H54 (cell line): ENCODE results near the gene ADCY5.

Source experiments
- DNase-seq: peaks from one replicate; pipeline ENCODE4 v3.0.0; 2011; ENCODE audit warnings: low spot score, mixed read lengths; ENCODE audit not compliant: insufficient read length
- FAIRE-seq: peaks from 3 replicates; lab custom pipeline; 2011; peaks lifted over from hg19 to GRCh38; lab: Jason Lieb, UNC
- POLR2A ChIP-seq: IDR thresholded peaks from 2 replicates; pipeline ENCODE4 v1.6.1; 2011; ENCODE audit warnings: low read depth, mild to moderate bottlenecking, low read length

Gene ADCY5

DNA sequence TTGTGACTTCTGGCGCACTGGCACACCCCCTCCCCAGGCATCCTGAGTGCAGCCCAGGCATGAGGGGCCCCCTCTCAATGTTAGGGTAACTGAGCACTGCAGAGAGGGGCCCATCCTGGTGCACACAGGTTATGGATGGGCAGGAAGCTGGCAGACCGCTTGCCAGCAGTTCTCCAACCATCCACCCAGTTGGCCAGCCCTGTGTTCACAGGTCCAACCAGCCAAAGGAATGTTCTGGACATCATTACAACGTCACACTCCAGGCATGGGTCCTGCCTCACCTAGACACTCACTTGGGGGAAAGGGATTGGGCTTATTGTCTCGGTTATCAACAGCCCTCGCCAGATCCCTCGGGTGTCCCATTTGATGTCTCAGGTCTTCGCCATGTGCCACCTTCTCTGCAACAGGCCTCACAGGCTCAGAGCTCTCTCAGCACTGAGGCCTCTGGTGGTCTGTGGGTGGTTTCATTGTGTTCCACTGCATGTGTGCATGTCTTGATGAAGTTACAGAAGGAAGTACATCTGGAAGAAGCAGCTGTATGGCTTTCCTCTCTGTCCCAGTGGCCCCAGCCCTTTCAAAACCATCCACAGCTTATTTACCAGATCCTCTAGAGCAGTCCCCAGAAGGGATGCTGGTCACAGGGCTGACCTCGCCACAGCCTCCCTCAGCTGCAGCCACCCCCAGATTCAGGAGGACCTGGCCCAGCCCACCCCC, 23.7 kb downstream of the ADCY5 start:
- FAIRE-seq (no peak), DNase-seq (no peak)
- no peak for TF ChIP-seq POLR2A

DNA sequence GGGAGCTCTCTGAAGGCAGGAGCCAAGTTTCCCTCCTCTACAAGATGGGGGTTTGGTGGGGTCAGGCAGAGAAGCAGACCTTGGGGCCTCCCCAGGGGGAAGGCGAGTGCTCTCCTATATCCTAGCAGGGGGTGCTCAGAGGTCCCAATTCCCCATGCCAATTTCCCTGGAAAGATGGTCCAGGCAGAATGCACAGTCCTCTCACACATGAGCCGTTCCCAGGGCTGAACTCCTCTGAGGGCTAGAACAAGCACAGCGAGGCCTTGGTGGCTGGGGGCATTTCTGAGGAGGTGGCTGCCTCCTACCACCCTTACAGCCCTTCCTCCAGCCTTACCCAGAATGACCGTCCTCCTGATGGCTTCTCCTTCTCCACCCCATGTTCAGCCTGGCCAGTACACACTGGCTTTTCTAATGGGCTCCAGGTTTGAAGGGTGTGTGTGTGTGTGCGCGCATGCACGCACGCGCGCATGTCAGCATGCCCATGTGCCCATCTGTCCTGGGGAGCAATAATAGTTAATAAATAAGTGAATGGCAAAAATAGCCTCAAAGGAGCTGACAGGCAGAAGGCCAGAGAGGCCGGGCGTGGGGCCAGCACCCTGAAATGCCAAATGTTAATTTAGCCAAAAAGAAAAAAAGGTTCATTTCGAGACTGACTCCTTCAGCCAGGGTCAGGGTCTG, 24.4 kb downstream of the ADCY5 start:
- FAIRE-seq (no peak), DNase-seq (no peak)
- no peak for TF ChIP-seq POLR2A

DNA sequence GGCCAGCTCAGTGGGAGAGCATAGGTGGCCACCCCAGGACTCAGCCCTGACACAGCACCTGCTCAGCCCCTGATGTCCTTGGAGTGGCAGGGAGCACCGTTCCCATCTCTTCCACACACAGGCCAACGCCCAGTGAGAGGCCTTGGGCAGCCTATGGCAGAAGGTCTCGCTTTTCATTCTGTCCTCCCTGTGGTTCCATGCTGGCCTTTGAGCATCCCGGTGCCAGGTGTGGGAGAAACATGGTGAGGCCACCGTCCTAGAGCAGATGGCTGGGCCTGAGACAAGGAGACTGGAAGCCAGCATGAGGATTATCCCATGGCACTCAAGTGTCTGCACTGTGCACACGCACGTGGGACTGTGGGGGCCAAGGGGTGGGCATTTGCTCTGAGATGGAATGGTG, 25.1 kb downstream of the ADCY5 start:
- no peak for FAIRE-seq
- TF ChIP-seq POLR2A: no peak
- DNase-seq: no peak

DNA sequence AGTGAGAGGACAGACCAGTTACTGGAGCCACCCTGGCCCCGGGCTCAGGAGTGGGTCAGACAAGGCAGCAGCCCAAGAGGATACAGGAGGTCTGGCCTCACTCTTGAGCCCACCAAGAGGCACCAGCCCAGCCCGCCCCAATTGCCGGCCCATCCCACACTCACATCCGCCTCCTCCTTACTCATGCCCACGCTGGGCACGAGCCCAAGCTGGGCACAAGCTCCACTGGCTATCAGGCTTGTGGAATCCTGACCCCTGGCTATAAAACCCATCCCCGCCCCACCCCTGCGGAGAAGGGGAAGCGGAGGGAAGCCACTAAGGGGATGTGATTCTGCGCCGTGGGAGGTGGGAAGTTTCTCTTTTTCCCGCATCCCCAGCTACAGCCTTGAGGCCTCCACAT, 25.9 kb downstream of the ADCY5 start:
- no peak for TF ChIP-seq POLR2A
- FAIRE-seq (no peak), DNase-seq (no peak)

DNA sequence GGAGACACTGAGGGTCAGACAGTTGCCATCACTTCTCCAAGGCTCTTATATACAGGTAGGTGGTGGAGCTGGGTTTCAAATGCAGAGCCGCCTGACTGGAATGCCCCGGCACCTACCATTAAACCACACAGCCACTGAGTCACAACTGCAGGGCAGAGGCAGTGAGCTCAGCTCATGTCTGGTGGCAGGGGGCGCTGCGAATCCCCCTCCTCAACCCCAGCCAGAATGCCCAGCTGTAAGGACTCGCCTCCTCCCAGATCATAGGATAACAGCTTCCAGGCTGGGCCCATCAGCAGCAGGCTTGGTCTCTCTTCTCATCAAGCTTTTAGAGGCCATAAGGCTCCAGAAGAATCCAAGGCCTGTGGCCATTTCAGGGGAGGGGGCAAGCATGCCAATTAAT, 26.4 kb downstream of the ADCY5 start:
- DNase-seq: no peak
- no peak for TF ChIP-seq POLR2A
- FAIRE-seq: no peak

DNA sequence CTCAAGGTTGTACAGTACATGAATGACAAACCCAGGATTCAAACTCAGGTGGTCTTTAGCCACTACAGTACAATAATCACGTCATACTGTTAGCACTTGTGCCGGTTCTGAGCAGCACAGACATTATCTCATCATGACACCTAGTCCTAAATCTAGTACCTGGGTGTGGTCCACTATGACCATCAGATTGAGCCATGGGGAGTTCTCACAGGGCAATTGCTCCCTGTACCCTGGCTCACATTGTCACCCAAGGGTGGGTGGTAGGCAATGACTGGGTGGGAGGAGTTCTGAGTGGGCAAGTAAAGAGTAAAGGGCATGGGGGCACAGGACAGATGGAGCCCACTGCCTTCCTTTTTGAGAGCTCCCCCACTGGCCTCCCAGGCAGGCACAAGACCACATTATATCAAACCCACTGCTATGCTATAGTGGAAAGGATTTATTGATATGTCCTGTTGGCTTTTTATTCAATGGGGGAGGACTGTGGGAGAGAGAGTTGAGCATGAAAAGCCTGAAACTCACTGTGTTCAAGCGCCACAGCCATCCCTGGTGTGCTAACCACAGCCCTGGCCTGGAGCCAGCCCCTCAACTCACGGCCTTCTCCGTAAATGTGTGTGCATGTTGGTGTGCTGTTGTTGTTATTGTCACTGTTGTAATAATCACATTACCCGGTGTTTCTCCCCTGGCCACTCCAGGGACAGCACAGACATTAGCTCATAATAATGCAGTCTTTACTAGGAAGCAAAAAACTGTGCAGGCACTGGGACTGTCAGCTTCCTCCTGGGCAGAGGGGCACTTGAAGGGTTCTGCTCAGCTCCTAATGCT, 27.3 kb downstream of the ADCY5 start:
- no peak for TF ChIP-seq POLR2A
- FAIRE-seq (no peak), DNase-seq (no peak)

DNA sequence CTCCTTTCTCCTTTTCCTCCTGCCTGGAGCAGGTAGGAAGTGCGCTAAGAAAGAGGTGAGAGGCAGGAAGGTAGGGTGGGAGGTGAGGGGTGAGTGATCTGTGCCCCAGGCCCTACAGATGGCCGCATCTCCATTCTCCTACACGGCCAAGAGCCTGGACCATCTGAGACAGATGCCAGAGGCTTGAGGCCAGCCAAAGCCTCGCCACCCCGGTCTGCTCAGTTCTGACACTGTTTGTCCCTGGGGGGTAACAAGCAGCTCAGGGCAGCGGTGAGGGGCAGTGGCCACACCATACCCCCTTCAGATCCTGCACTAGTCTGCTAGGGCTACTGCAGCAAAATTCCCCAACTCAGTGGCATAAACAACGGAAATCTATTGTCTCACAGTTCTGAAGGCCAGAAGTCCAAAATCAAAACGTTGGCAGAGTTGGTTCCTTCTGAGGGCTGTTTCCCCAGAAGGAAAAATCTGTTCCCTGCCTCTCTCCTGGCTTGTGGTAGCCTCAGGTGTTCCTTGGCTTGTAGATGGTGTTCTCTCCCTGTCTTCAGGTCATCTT, 28.4 kb downstream of the ADCY5 start:
- TF ChIP-seq POLR2A: no peak
- DNase-seq (no peak), FAIRE-seq (no peak)

DNA sequence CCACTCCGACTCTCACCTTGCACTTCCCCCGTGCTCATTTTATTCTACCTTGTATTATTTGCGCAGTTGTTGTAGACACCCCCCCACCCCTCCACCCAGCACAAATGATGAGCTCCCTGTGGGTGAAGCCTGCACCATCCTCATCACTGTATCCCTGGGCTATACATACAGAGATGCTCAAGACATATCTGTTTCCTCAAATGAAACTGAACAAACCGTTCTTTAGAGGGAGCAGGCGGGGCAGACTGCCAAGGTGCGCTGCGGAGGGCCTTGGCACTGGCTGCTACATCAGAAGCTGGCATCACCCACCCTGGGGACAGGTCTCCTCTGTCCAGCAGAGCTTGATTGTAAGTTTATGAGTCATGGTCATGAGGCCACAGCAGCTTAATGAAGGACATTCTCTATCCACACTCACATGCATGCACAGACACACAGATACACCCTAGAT, 29.0 kb downstream of the ADCY5 start:
- no peak for TF ChIP-seq POLR2A
- no peak for FAIRE-seq

DNA sequence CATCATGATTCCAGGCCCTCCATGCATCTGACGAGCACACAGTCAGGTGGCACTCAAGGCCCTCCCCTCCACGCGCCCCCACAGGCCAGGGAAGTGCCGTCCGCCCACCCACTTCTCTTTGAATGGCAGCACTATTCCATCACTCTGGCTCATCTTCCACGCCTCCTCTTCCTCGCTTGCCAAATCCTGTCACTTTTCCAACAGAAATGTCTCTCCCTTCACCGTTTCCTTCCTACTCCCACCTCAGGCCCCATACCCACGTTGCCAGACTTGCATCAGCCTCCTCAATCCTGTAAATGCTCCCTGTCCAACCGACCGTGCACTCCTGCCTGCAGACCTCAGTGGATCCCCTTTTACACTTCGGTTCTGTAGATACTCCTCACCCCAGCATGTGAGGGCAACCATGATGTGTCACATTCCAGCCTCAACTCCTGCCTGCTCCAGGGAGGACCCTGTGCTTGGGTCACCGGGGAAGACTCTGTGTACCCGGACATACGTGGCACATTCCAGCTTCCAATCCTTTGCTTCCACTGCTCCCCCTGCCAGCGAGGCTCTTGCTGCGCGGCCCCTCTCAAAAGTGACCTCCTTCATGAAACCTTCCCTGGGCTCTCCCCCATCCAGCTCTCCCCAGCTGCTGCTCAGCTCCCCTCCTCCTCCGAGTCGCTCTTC, 29.6 kb downstream of the ADCY5 start:
- TF ChIP-seq POLR2A: no peak

More for the DNA sequence above, 29.0 kb downstream of the ADCY5 start:
- no peak for DNase-seq

DNA sequence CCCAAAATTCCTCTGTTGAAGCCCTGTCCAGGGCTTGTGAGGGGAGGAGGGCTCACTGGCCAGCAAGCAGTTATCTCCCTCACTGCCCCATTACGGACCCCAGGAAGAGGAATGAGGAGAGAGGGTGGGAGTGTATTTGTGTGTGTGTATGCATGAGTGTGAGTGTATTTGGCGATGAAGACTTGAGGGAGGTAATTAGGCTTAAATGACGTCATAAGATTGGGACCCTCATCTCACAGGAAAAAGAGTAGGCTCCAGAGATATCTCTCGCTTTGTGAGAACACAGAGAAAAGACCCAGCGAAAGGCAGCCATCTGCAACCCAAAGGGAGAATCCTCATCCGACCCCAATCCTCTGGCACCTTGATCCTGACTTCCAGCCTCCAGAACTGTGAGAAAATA, 32.2 kb downstream of the ADCY5 start:
- DNase-seq (no peak), FAIRE-seq (no peak)
- no peak for TF ChIP-seq POLR2A

More for the DNA sequence above, 29.6 kb downstream of the ADCY5 start:
- FAIRE-seq: no peak
- no peak for DNase-seq

DNA sequence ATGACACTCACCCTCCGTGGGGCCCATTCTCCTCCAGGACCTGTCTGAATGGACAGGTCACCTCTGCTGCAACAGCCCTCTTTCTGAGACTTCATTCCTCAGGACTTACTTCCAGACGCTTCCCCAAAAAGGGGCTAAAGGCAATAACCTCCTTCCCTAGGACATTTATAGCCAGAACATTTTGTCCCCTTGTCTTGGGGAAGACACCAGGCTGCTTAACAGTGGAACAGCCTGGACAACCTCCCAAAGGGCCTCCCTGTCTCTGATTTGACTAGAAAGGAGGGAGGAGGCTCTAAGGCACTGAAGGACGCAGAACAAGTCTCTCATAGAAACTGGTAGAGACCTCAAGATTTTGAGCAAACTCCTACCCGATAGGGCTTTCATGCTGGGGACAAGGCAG, 32.7 kb downstream of the ADCY5 start:
- TF ChIP-seq POLR2A: no peak
- DNase-seq (no peak), FAIRE-seq (no peak)

DNA sequence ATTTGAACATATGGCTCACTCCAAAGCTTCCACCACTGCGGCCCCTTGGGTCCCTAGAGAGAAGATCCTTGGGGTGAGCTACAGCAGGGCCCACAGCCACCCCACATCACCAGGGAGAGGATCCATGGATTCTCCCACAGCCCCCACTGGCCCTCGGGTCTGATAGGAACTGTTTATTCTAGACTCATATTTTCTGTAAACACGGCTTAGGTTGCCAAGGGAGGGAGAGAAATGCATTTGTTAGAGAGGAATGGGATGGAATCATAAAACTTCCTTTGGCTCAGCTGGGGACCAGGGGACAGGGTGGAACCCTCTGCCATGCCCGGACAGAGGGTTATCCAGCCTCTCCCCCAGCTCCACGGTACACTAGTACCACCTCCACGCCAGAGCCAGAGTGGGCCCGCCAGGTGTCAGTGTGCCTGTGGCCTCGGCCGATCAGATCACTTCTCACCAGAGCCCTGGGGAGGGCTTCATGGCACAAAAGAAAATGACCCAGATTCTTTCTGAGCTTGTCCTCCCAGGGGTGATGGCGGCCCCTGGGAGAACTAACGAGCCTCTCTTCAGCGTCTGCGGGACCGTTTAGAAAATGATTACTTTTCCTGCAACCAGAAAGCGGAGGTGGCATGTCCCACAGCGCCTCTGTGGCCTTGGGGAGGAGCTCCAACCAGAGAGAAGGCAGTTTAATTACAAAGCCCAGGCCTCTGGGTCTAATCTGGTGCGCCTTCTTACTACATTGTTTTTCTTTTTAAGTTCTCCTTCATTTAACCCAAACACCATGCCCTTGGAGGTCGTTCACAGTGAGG, 33.7 kb downstream of the ADCY5 start:
- TF ChIP-seq POLR2A: no peak
- no peak for DNase-seq
- no peak for FAIRE-seq
